Lower leg skin (tissue), 3 donors: Measurements from ENCODE around the gene SPATA31D1.

Source experiments
- CTCF ChIP-seq, 3 donors: fragments of 450-650 bp; IDR thresholded peaks; one replicate each; pipeline ENCODE4 v1.5.1; 2016; ENCODE audit warnings: antibody characterized with exemption in 3 of 3, mild to moderate bottlenecking in 3 of 3, moderate library complexity in 2 of 3
- POLR2A ChIP-seq, 2 donors: fragments of 450-650 bp; IDR thresholded peaks; one replicate each; pipeline ENCODE4 v1.6.1; 2016 to 2017; ENCODE audit warnings: antibody characterized with exemption in 2 of 2, mild to moderate bottlenecking in 1 of 2, moderate library complexity in 1 of 2

GRCh38 chr9:81976351-81976750 is 12.2 kb upstream of the SPATA31D1 start:
- TF ChIP-seq CTCF (IDR thresholded peaks at IDR 0.05) (no peak), POLR2A (IDR thresholded peaks at IDR 0.05) (no peak)
